NB4 (cell line): ENCODE measurements around the gene MMS19.

ENCODE experiments used
- DNase-seq: peaks from one replicate; pipeline ENCODE4 v3.0.0; 2010; ENCODE audit warnings: low read depth
- H3K4me3 ChIP-seq: one replicate; pipeline ENCODE4 v1.5.1; 2011; ENCODE audit warnings: mild to moderate bottlenecking, low read depth, low read length, moderate library complexity
- CTCF ChIP-seq: IDR thresholded peaks from one replicate; pipeline ENCODE4 v1.5.1; 2012; ENCODE audit warnings: low read depth, low read length
- MYC ChIP-seq: IDR thresholded peaks from 2 replicates; pipeline ENCODE4 v1.6.1; 2011; ENCODE audit warnings: low read depth, low read length
- POLR2A ChIP-seq: IDR thresholded peaks from 2 replicates; pipeline ENCODE4 v1.6.1; 2011; ENCODE audit warnings: mild to moderate bottlenecking; ENCODE audit not compliant: insufficient read length; ENCODE audit errors: extremely low read depth
- TF ChIP-seq, protein P1 (sequence below): IDR thresholded peaks from 2 replicates; pipeline ENCODE4 v1.6.1; 2011; ENCODE audit warnings: low read depth, low read length

Gene MMS19

DNA sequence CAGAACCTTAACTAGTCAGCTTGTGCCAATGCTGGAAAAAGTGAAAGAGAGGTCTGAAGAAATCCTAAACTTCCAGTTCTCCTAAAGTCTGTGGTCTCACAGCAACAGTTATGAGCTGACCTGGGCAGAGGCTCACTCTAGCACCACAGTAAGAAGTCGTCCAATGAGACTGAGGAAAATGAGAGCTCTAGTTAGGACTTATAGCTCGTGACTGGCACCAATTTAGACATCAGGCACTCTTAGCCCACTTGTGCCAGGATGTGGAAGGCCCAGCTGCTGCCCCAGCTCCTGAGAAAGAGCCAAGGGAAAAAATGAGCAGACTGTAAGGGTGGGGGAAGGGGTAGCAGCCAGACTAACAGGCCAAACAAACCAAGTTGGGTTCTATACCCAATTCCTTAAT, 7.6 kb downstream of the MMS19 start:
- no peak for TF ChIP-seq POLR2A
- no peak for TF ChIP-seq MYC
- TF ChIP-seq, protein P1, sequence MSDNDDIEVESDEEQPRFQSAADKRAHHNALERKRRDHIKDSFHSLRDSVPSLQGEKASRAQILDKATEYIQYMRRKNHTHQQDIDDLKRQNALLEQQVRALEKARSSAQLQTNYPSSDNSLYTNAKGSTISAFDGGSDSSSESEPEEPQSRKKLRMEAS, result no peak
- TF ChIP-seq CTCF, result no peak
- no peak overlapping the region for H3K4me3 ChIP-seq
- no peak for DNase-seq

- TF ChIP-seq, protein P1, result no peak
- TF ChIP-seq POLR2A (no peak), CTCF (no peak), MYC (no peak)
- DNase-seq, result no peak
- no peak overlapping the region for H3K4me3 ChIP-seq
Observed at GRCh38 chr10:97485647-97486281, 12.5 kb downstream of the MMS19 start.

GRCh38 chr10:97483921-97484320, 14.3 kb downstream of the MMS19 start:
- no peak for DNase-seq
- TF ChIP-seq CTCF (no peak), POLR2A (no peak), MYC (no peak)
- H3K4me3 ChIP-seq, result no peak overlapping the region

DNA sequence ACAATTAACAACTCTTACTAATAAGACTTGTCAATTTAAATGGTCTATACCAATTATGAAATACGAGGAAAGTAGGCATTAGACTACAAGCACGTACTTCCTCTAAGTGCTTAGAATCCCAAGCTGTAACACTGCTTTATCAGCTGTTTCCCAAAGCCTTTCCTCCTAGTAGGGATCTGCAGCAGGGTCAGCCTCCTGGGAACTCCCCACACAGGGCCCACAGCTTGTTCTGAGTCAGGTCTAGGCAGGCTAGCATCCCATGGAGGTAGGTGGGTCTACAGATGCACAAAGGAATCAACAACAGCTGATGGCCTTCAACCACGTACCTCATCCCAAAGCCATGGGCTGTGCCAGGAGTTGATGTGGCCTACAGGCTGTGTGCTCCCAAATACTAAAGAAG, 14.7 kb downstream of the MMS19 start:
- no peak for TF ChIP-seq CTCF
- TF ChIP-seq, protein P1, result no peak
- no peak for TF ChIP-seq MYC
- no peak for TF ChIP-seq POLR2A
- H3K4me3 ChIP-seq, result no peak overlapping the region
- no peak for DNase-seq

DNA sequence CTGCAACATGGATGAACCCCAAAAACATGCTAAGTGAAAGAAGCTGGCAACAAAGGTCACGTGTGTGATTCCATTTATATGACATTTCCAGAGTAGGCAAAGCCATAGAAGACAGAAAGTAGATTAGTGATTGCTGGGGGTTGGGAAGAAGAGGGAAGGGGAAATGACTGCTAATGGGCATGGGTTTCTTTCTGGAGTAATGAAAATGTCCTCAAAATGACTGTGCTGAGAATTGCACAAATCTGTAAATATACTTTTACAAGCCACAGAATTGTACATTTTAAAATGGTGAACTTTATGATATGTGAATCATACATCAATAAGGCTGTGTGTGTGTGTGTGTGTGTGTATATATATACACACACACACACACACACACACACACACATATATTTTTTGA, 15.8 kb downstream of the MMS19 start:
- no peak for DNase-seq
- TF ChIP-seq, protein P1, result no peak
- no peak for TF ChIP-seq CTCF
- TF ChIP-seq POLR2A, result no peak
- TF ChIP-seq MYC, result no peak
- no peak overlapping the region for H3K4me3 ChIP-seq

- DNase-seq, result no peak
- H3K4me3 ChIP-seq, result no peak overlapping the region
- no peak for TF ChIP-seq CTCF
- TF ChIP-seq, protein P1, result no peak
Observed at GRCh38 chr10:97481071-97481470, 17.2 kb downstream of the MMS19 start.
